Measurements from ENCODE around the gene ARHGAP18. TPM values are rescaled to one million over a fixed set of nuclear protein-coding genes. Genes with fewer than 3 reads are reported as not detected.

ARHGAP18 gene
- total and polyA plus RNA-seq, 10 of the 15 experiments (the other 5 are each of a cell fraction or from before 2014, with no cell fraction given), result 18.2 to 52.2 (median 31.7) TPM

DNA sequence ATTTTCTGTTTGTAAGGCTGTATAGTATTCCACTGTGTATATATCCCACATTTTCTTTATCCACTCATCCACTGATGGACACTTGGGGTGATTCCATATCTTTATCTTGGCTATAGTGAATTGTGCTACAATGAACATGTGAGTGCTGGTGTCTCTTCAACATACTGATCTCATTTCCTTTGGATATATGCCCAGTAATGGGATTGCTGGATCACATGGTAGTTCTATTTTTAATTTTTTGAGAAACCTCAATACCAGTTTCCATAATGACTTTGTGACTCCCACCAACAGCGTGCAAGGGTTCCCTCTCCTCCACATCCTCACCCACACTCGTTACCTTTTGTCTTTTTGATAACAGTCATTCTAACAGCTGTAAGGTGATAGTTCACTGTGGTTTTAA lies 166.0 kb downstream of the ARHGAP18 start:
- FAIRE-seq (no peak), ATAC-seq (no peak), DNase-seq (ENCODE audit: low read depth, low spot score) (no peak)
- H3K27me3 ChIP-seq (replicated peaks in 1 of 2; ENCODE audit: control insufficient read depth in 2 of 2, insufficient read depth in 2 of 2, low read length in 1 of 2), result no peaks in the 10 kb centered on the region
- 0% methylated on average over 2 of the region's 2 CpGs for WGBS (ENCODE audit: insufficient coverage, insufficient replicate concordance, low lambda C conversion rate, missing lambda C conversion rate)
- in situ Hi-C loops (cut with MboI), result no loop called here
- H3K79me2 ChIP-seq (ENCODE audit: control insufficient read depth, insufficient read depth, low read length), result no peaks in the 10 kb centered on the region
- ChIA-PET RAD21 (ENCODE audit: unreplicated experiment) (no interaction called here), POLR2A (no interaction called here), CTCF (interaction anchor here (1.6 kb wide), 1 partner anchor 45 kb away, joined by 3 read pairs; no protein-coding TSS in a partner anchor), SMC1A (ENCODE audit: uncharacterized antibody, unreplicated experiment) (interaction anchor here (0.5 kb wide), 1 partner anchor 40 kb away, joined by 3 read pairs; no protein-coding TSS in a partner anchor)
- H3K9me3 ChIP-seq (replicated peaks; ENCODE audit: control insufficient read depth, insufficient read depth, low read length), result no peaks in the 10 kb centered on the region; the same call in 2 of the 3 replicates
- no peaks in the 10 kb centered on the region for H4K20me1 ChIP-seq (ENCODE audit: control insufficient read depth, insufficient read depth)
- no peak overlapping the region for H2AFZ ChIP-seq (ENCODE audit: control insufficient read depth, low read depth, low read length)
- H3K36me3 ChIP-seq (ENCODE audit: control insufficient read depth in 2 of 2, insufficient read depth in 2 of 2, low read length in 1 of 2), result no peaks in the 10 kb centered on the region
- H3K9ac ChIP-seq (ENCODE audit: control insufficient read depth, insufficient read depth, low read length), result no peak overlapping the region
- no TSS peak for BruUV-seq (replicated peaks)
- no peak overlapping the region for H3K27ac ChIP-seq (ENCODE audit: control insufficient read depth, insufficient read depth)
- no peaks in the 10 kb centered on the region for H3K4me1 ChIP-seq (ENCODE audit: control insufficient read depth, insufficient read depth, low read length)
- intact Hi-C loops (cut with micrococcal nuclease; ENCODE audit: unreplicated experiment), result no loop called here
- no peak overlapping the region for H3K4me3 ChIP-seq
- H3K4me2 ChIP-seq (ENCODE audit: control insufficient read depth, insufficient read depth), result no peak overlapping the region
- TF ChIP-seq ASH2L (IDR thresholded peaks at IDR 0.05; ENCODE audit: borderline replicate concordance, low read depth), result no peak
- TF ChIP-seq EZH2 (IDR thresholded peaks at IDR 0.05; ENCODE audit: borderline replicate concordance, control insufficient read depth, low read depth, low read length), result no peak
- no peak for TF ChIP-seq SKIL (IDR thresholded peaks at IDR 0.05; ENCODE audit: low read depth, poor library complexity, severe bottlenecking)
- TF ChIP-seq MXI1 (IDR thresholded peaks at IDR 0.05; ENCODE audit: low read depth, low read length), result no peak
- no peak for TF ChIP-seq JUND (IDR thresholded peaks at IDR 0.05; ENCODE audit: low read depth, low read length)
- no peak for TF ChIP-seq ETV6 (conservative IDR thresholded peaks at IDR 0.05 in 1 of 2, IDR thresholded peaks at IDR 0.05 in 1 of 2; ENCODE audit: borderline replicate concordance in 1 of 2, low read depth in 1 of 2)
- TF ChIP-seq POLR2AphosphoS2 (IDR thresholded peaks at IDR 0.05; ENCODE audit: low read depth, low read length), result no peak
- TF ChIP-seq RFX5 (IDR thresholded peaks at IDR 0.05; ENCODE audit: low read depth, low read length), result no peak
- no peak for TF ChIP-seq POLR2AphosphoS5 (IDR thresholded peaks at IDR 0.05; ENCODE audit: low read length)
- no peak for TF ChIP-seq CHD4 (IDR thresholded peaks at IDR 0.05)
- TF ChIP-seq MTA2 (IDR thresholded peaks at IDR 0.05; ENCODE audit: low read depth), result no peak
- TF ChIP-seq BMI1 (IDR thresholded peaks at IDR 0.05; ENCODE audit: borderline replicate concordance), result no peak
- TF ChIP-seq KAT2A (conservative IDR thresholded peaks at IDR 0.05; ENCODE audit: control insufficient read depth, low read depth, low read length), result no peak
- no peak for TF ChIP-seq NFYB (IDR thresholded peaks at IDR 0.05; ENCODE audit: insufficient read depth, low read depth, low read length)
- no peak for TF ChIP-seq BCL11A (IDR thresholded peaks at IDR 0.05; ENCODE audit: low read depth, low read length)
- TF ChIP-seq ESRRA (IDR thresholded peaks at IDR 0.05; ENCODE audit: low read length), result no peak
- TF ChIP-seq IKZF1 (conservative IDR thresholded peaks at IDR 0.05), result no peak
- no peak for TF ChIP-seq PAX8 (IDR thresholded peaks at IDR 0.05)

Data from GM12878 (cell line).